ACHN (cell line): ENCODE results near the gene ITGAX.
"Not testable (repeated sequence)": the region's sequence is repeated elsewhere in the genome, so short reads cannot be mapped to it uniquely, and the experiment has no call there.

Experiments used
- DNase-seq: peaks from one replicate; pipeline ENCODE4 v3.0.0-alpha.2; 2015
- in situ Hi-C: cut with HindIII; loops from 2 replicates; pipeline ENCODE4 v1.10.0; 2017; ENCODE audit warnings: low sequenced_read_pairs, low pct_ligation_motif_present, low pct_unique_long_range_greater_than_20kb

ITGAX gene

DNA sequence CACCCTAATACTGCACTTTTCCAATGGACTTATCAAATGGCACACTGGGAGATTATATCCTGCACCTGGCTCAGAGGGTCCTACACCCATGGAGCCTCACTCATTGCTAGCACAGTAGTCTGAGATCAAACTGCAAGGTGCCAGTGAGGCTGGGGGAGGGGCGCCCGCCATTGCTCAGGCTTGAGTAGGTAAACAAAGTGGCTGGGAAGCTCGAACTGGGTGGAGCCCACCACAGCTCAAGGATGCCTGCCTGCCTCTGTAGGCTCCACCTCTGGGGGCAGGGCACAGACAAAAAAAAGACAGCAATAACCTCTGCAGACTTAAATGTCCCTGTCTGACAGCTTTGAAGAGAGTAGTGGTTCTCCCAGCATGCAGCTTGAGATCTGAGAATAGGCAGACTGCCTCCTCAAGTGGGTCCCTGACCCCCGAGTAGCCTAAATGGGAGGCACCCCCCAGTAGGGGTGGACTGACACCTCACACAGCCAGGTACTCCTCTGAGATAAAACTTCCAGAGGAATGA lies 16.8 kb upstream of the ITGAX start:
- DNase-seq, in situ Hi-C loops: not testable (repeated sequence)

DNA sequence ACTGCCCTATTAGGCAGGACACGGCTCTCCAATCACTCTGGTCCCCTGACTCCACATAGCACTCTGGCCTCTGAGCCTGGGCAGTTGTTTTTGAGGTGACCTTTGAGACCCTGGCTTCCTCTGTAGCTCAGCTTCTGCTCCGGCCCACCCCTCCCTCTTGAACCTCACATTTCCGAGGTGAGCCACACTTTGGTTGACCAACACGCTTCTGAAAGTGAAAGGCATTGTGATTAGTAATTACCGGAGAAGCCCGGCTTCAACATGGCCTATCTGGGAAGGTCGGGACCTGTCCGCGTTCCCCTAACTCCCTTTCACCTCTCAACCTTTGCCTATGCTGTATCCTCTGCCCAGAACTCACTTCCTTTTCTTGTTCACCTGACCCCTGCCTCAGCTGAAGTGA lies 10.3 kb upstream of the ITGAX start:
- no peak for DNase-seq
- in situ Hi-C loops, result no loop called here

DNA sequence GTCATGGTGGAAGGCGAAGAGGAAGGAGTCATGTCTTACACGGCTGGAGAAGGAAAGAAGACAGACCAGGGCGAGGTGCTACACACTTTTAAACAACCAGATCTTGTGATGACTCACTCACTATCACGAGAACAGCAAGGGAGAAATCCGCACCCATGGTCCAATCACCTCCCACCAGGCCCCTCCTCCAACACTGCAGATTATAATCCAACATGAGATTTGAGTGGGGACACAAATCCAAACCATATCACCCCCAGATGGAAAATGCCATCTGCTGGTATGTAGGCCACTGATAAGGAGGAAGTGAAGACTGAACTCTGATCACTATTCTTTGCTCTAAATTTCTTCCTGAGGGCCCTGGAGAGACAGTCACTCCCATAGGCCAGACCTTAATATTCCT lies 7.5 kb upstream of the ITGAX start:
- no peak for DNase-seq

DNA sequence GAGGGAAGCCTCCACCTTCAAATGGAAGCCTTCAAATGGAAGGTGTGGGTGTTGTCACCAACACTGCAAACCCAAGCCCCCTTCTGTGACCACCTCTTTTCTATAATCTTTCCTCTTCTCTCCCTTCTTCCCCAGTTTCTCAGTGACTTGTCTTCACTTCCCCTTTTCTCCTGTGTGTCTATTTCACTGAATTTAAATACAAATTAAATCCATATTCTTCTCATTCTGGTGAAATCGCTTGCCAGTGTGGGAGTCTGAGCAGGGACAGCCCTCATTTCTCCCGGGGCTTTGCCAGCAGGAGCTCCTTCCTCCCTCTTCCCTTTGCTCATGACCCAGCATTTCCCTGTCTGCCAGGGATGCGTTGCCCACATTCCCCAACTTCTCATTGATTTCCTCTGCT lies 6.4 kb upstream of the ITGAX start:
- DNase-seq, result no peak
- in situ Hi-C loops, result no loop called here

More for the DNA sequence above, 7.5 kb upstream of the ITGAX start:
- in situ Hi-C loops, result no loop called here

DNA sequence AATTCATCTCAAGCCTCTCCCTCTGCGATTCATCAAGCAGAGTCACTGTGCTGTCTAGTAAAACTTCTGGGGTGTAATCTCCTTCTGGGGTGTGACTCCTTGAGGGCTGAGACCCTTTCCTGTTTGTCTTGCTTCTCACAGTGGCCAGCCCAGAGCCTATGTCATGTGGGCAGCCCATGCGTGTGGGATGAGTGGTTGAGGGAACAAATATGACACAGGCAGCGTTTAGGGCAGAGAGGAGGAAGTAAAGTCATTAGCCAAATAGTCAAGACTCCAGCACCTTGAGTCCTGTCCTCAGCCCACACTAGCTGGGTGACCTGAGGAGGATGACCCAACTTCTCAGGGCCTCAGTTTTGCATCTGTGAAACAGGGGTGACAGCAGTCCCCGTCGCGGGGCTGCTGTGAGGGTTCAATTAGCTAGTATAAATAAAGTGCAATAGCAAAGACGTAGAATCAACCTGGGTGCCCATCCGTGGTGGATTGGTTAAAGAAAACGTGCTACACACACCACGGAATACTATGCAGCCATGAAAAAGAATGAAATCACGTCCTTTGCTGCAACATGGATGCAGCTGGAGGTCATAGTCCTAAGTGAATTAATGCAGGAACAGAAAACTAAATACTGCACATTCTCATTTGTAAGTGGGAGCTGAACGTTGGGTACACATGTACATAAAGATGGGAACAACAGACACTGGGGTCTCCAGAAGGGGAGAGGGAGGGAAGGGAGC lies 4.5 kb upstream of the ITGAX start:
- in situ Hi-C loops, result no loop called here
- DNase-seq, result no peak

DNA sequence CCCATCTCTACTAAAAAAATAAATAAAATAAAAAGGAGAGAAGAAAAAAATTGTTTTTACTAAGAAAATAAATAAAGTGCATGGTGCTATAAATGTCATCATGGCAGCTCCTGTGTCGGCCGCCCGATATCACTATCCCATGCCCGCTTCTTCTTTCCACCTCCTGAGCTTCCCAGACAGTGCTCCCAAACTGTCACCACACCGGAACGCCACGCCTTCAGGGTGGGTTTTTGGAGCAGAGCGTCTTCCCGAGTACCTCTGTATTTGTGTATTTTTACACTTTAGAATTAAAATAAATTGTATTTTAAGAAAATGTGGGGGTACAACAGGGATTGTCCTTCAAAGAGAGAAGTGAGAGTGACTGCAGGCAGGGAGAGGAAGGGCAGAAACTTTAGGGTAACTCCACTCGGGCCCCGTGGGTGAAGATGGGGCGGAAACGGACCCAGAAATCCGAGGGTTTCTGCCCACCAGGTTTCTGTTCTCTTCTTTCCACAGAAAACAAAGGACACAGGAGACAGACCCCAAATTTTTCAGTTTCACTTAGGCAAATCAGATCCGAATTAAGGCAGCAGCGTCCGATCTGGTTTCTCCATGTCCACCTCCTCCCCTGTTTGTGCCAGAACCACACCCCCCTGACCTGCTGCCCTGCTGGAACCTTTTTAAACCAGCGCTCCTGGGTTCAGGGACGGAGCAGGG lies 3.6 kb upstream of the ITGAX start:
- in situ Hi-C loops, result no loop called here
- DNase-seq, result no peak

DNA sequence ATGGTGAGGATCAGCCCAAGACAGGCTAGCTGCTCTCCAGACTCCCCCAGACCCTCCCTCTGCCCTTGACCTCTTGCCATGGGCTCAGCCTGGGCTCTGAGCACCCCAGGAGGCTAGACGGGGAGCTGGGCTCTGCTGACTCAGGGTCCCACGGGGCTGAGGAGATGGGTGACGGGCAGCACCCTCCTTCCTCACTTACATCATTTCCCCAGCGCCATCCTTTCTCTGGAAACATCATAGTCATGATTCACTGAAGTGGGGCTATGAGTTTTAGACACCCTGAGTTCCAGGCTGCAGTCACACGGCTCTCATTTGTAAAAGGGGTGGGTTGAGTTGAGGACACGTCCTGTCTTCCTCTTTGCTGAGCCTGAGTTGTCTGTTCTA lies 3.0 kb upstream of the ITGAX start:
- DNase-seq, result no peak
- in situ Hi-C loops, result no loop called here

DNA sequence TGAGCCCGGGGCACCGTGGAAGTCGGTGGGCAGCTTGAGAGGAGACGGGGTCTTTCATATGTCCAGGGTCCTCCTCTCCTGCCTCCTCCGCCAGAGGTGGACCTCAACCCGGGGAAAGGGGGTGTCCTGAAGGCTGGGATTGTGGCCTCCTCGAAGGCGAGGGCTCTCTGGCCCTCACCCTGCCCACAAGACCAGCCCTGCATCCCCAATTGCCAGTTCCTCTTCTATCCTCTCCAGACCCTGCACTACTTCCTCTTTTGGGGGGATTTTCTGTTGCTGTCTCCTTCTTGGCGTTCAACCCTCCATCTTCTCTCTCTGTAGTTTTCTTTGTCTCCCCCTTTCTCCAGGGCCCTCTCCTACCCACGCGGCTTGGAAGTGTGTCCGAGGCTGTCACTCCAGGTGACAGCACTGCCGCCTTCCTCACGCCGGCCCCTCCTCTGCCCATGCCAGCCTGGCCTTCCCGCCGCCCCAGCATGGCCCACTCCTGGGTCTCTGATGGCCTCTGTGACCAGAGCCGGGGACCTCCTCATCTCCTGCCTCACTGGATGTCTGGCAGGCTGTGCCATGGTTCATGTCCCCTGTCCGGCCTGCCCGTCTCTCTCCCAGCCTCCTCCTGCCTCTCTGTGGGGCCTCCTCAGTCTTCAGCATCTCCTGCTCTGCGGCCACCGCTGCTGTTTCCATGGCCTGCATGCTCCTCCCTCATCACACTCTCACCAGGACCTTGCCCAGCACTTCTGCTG lies 2.4 kb upstream of the ITGAX start:
- DNase-seq, result no peak

DNA sequence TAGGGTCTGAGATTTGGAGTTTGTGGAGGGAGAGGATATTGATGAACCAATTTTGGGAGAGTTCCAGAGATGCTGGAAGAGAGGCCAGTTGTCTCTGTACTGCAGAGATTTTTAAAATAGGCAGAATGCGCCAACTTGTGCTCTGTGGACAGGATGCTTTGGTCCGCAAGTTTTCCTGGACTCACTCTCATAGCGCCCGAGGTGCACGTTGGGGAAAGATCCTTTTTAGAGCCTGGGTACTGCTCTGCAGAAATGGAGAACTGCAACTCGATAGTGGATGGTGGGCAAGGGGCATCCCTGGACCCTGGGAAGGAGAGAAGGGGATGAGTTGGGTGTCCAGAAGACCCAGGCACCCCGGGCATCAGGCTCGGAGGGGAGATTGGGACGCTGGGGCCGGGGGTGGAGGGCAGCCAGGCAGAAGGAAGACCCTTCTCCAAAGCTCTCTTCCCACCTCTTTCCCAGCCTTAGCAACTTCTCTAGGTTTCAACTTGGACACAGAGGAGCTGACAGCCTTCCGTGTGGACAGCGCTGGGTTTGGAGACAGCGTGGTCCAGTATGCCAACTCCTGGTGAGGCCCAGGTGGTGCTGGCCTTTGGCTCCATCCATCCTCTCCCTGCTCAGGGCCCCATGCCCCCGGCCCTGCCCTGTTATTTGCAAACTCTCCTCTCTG lies 590 bp downstream of the ITGAX start:
- in situ Hi-C loops, result no loop called here

More for the DNA sequence above, 2.4 kb upstream of the ITGAX start:
- in situ Hi-C loops, result no loop called here

DNA sequence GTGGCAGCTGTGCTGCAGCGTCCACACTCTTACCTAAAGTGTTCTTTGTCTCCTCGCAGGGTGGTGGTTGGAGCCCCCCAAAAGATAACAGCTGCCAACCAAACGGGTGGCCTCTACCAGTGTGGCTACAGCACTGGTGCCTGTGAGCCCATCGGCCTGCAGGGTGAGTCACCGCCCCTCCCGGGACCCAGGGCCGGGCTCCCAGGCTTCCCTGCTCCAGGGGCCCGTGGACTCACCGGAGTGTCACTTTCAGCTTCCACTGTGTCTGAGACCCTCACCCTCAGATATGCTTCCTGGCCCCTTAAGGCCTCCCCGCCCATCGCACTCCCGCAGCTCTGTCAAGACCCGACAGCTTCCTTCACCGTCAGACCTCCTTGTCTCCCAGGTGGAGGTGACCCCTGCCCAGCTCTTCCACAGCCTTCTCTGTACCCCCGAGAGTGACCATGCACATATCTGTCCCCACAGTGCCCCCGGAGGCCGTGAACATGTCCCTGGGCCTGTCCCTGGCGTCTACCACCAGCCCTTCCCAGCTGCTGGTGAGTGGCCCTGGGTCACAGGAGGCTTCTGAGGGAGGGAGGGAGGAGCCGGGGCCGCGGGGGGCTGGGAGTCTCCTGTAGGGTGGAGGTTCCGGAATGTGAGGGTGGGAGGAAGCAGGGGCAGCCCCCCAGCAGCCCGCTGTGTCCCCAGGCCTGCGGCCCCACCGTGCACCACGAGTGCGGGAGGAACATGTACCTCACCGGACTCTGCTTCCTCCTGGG lies 1.8 kb downstream of the ITGAX start:
- DNase-seq, result no peak
- in situ Hi-C loops, result no loop called here

More for the DNA sequence above, 590 bp downstream of the ITGAX start:
- no peak for DNase-seq

DNA sequence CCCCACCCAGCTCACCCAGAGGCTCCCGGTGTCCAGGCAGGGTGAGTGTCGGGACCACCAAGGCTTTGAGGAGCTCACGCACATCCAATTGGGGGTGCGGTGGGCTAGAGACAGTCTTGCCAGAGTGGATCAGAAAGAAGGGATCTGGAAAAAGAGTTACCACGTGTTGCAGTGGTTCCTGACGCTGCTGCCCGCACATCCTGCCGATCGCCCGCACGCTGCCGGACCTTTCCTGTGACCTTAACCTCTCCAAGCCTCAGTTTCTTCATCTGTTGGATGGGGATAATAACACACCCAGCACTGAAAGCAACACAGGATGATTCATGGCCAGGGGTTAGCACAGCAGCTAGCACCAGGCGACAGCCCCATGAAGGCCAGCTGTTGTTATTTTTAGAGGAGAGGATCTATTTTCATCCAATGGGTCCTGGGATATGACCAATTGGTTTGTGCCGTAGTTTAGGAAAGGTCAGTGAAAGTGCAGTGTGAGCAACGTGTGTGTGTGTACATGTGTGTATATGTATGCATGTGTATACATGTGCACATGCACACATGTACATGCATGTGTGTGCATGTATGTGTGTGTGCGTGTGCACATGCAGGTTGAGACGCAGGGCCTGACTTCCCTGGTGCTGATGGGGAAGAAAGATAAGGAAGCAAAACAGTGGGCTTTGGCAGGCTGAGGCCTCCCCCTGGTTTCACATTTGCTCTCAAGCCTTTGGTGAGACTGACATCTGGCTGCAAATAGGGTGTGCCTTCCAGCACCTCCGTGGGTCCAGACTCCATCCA lies 2.5 kb downstream of the ITGAX start:
- DNase-seq, result no peak
- in situ Hi-C loops, result no loop called here

DNA sequence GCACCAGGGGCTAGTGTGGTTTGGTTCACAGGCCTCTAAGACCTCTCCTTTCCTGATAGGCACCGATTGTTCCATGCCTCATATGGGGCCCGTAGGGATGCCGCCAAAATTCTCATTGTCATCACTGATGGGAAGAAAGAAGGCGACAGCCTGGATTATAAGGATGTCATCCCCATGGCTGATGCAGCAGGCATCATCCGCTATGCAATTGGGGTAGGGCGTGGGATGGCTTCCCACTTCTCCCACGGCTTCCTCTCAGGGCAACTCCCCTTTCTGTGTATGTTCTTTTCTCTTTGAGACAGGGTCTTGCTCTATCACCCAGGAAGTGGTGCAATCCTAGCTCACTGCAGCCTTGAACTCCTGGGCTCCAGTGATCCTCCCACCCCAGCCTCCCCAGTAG lies 5.3 kb downstream of the ITGAX start:
- in situ Hi-C loops, result no loop called here

DNA sequence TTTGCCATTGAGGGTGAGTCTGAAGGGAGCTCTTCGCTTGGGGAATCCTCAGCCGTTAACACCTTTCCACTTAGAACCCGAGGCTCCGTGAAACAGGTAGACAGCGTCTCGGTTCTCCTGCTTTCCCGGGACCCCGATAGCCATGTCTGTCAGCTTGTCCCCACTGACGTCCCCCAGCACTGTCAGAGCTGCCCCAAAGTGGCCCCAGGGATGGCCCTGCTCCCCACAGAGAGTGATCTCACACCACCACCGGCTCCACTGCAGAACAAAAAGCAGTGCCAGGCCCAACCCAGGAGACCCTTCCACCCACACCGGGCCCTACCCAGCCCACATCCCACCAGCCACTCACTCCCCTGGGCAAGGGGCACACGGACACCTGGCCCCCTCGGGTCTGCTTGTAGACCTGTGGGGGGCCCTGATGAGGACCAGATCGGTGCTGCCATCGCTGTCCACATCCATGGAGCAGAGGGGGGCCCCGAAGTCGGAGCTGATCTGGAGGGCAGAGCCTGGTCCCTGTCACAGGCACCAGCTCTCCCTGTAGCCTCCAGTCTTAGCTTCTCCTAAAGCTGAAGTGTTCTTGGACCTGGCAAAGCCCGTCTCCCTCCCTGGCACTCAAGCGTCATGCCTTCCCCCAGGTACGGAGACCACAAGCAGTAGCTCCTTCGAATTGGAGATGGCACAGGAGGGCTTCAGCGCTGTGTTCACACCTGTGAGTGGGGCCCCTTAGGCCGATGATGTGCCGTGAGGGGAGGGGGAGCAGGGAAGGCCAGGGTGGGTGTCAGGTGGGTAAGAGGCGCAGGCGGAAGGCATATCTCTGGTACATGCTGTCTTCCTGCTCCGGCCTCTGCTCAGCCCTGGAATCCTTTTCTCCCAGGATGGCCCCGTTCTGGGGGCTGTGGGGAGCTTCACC lies 6.5 kb downstream of the ITGAX start:
- DNase-seq, result no peak
- in situ Hi-C loops, result no loop called here

More for the DNA sequence above, 5.3 kb downstream of the ITGAX start:
- no peak for DNase-seq

DNA sequence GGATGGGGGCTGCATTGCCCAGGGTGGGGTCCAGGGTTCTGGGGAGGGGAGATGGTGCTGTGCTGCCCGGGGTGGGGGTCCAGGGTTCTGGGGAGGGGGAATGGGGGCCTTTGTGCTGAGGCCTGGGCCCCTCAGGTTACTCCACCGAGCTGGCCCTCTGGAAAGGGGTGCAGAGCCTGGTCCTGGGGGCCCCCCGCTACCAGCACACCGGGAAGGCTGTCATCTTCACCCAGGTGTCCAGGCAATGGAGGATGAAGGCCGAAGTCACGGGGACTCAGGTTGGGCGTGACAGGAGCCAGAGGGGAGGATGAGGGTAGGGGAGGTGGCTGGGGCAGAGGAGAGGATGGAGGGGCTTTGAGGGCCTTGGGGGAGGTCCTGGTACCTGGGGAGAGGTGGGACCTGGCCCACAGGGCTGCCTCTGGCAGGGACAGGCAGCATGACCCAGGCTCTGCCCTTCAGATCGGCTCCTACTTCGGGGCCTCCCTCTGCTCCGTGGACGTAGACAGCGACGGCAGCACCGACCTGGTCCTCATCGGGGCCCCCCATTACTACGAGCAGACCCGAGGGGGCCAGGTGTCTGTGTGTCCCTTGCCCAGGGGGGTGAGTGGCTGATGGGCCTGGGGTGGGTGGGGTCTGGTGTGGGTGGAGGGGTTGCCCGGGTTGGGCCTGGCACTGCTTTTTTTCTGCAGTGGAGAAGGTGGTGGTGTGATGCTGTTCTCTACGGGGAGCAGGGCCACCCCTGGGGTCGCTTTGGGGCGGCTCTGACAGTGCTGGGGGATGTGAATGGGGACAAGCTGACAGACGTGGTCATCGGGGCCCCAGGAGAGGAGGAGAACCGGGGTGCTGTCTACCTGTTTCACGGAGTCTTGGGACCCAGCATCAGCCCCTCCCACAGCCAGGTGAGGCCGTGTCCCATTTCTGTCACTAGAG lies 7.8 kb downstream of the ITGAX start:
- no peak for DNase-seq
- in situ Hi-C loops, result no loop called here

DNA sequence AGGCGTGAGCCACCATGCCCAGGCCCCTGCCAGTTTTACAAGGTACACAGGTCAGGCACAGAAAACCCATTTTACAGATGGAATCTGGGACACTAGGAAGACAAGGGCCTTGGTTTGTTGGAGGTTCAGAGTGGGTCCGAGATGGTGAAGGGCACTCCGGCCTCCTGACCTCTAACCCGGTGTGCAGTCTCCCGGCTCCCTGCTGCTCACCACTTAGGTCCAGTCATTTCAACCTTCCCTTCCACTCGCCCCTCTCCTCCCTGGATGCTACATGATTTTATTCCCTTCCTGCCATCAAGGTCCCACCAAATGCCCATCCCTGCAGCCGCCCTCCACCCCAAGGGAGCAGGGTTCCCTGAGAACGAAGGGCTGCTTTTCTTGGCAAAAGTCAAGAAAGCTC lies 8.7 kb downstream of the ITGAX start:
- in situ Hi-C loops, result no loop called here
- DNase-seq, result no peak

DNA sequence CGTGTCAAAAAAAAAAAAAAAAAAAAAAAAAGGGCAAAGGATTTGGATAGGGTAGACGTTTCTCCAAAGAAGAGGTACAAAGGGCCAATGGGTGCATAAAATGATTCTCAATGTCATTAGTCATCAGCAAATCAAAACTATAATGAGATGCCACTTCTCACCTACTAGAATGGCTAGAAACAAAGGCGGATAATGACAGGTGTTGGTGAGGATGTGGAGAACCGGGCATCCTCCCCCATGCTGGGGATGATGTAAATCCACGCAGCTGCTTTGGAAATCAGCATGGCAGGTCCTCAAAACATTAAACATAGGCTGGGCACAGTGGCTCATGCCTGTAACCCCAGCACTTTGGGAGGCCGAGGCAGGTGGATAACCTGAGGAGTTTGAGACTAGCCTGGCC lies 9.4 kb downstream of the ITGAX start:
- in situ Hi-C loops, result no loop called here
- no peak for DNase-seq
